GM18907 (cell line): ENCODE results near the gene AMBRA1.

Experiments
- ATAC-seq: cut with Tn5 transposase; IDR thresholded peaks from one replicate; pipeline ENCODE4 v1.9.1; 2021; ENCODE audit warnings: mild to moderate bottlenecking, moderate library complexity; ENCODE audit not compliant: unreplicated experiment

AMBRA1 gene

GRCh38 chr11:46511342-46511741, 82.5 kb downstream of the AMBRA1 start:
- no peak for ATAC-seq

GRCh38 chr11:46508360-46508759, 85.5 kb downstream of the AMBRA1 start:
- ATAC-seq = no peak

GRCh38 chr11:46506483-46506791, 87.4 kb downstream of the AMBRA1 start:
- ATAC-seq = no peak

- no peak for ATAC-seq
Observed at GRCh38 chr11:46505741-46506482, 87.9 kb downstream of the AMBRA1 start.

GRCh38 chr11:46504817-46505613, 88.8 kb downstream of the AMBRA1 start:
- ATAC-seq = peak; percentile 66

GRCh38 chr11:46499821-46500220, 94.0 kb downstream of the AMBRA1 start:
- ATAC-seq = no peak

- no peak for ATAC-seq
Observed at GRCh38 chr11:46498968-46499367, 94.9 kb downstream of the AMBRA1 start.

GRCh38 chr11:46498179-46498578, 95.6 kb downstream of the AMBRA1 start:
- ATAC-seq = no peak

- ATAC-seq = no peak
Observed at GRCh38 chr11:46497498-46497897, 96.3 kb downstream of the AMBRA1 start.

GRCh38 chr11:46493791-46494190, 100.0 kb downstream of the AMBRA1 start:
- no peak for ATAC-seq

- no peak for ATAC-seq
Observed at GRCh38 chr11:46492532-46492931, 101.3 kb downstream of the AMBRA1 start.

- ATAC-seq = no peak
Observed at GRCh38 chr11:46491661-46492330, 102.0 kb downstream of the AMBRA1 start.

- no peak for ATAC-seq
Observed at GRCh38 chr11:46490666-46491065, 103.2 kb downstream of the AMBRA1 start.

- no peak for ATAC-seq
Observed at GRCh38 chr11:46489656-46490560, 103.9 kb downstream of the AMBRA1 start.

- no peak for ATAC-seq
Observed at GRCh38 chr11:46485856-46486443, 107.9 kb downstream of the AMBRA1 start.

GRCh38 chr11:46484101-46484500, 109.7 kb downstream of the AMBRA1 start:
- no peak for ATAC-seq

GRCh38 chr11:46480909-46481308, 112.9 kb downstream of the AMBRA1 start:
- no peak for ATAC-seq

- no peak for ATAC-seq
Observed at GRCh38 chr11:46480166-46480726, 113.6 kb downstream of the AMBRA1 start.

GRCh38 chr11:46479601-46480000, 114.2 kb downstream of the AMBRA1 start:
- no peak for ATAC-seq

- no peak for ATAC-seq
Observed at GRCh38 chr11:46478196-46478595, 115.6 kb downstream of the AMBRA1 start.
